ENCODE results near the gene ABTB2. TPM values are rescaled to one million over a fixed set of nuclear protein-coding genes. Genes with fewer than 3 reads are reported as not detected.

ABTB2 gene
- total RNA-seq, 6 donors from 2014 or later = 1.4 to 6.8 (median 4.7) TPM

DNA sequence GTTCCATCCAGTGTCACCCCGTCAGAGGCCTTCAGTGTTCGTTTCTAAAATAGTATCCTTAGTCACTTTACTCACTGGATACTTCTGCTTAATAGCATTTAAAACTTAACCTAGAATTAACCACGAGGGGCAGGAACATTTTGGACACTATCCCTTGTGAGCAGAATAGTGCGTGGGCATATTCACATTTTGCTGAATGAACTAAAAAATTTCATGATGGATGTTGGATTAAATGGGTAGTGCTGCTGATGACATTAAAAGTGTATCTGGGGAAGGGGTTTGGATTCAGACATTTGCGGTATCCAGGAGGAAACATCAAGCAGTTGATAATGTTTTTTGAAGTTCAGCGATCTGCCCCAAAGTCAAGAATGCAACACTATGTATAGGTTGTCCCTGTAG lies 253.1 kb downstream of the ABTB2 start:
- WGBS, 2 donors = 23 to 28% methylated on average over 6 of the region's 6 CpGs
- H3K27ac ChIP-seq = peak overlapping the region; percentile 92 to 97 (median 94)
- ATAC-seq (ENCODE audit: low FRiP score in 2 of 2) (no peak), DNase-seq (no peak)
- TF ChIP-seq, protein P1, sequence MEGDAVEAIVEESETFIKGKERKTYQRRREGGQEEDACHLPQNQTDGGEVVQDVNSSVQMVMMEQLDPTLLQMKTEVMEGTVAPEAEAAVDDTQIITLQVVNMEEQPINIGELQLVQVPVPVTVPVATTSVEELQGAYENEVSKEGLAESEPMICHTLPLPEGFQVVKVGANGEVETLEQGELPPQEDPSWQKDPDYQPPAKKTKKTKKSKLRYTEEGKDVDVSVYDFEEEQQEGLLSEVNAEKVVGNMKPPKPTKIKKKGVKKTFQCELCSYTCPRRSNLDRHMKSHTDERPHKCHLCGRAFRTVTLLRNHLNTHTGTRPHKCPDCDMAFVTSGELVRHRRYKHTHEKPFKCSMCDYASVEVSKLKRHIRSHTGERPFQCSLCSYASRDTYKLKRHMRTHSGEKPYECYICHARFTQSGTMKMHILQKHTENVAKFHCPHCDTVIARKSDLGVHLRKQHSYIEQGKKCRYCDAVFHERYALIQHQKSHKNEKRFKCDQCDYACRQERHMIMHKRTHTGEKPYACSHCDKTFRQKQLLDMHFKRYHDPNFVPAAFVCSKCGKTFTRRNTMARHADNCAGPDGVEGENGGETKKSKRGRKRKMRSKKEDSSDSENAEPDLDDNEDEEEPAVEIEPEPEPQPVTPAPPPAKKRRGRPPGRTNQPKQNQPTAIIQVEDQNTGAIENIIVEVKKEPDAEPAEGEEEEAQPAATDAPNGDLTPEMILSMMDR (IDR thresholded peaks at IDR 0.05) = no peak
- no peak for TF ChIP-seq POLR2AphosphoS5 (IDR thresholded peaks at IDR 0.05)
- TF ChIP-seq POLR2A (IDR thresholded peaks at IDR 0.05) = no peak
- no peak for TF ChIP-seq EP300 (IDR thresholded peaks at IDR 0.05)
- no peaks in the 10 kb centered on the region for H3K27me3 ChIP-seq
- H3K36me3 ChIP-seq = peaks cover 5 to 31% (median 12%) of the 10 kb centered on the region in 4 donors
- H3K4me1 ChIP-seq = peaks cover 16 to 30% (median 19%) of the 10 kb centered on the region in 4 donors
- H3K9me3 ChIP-seq = no peaks in the 10 kb centered on the region
- H3K4me3 ChIP-seq = peak overlapping the region in 3 of 4 donors; percentile 70 to 93 (median 80)

Small RNA genes within 50 kb of the gene (small RNA-seq; reads per million reads assigned to genes)
- 0 reads per million in 4 donors for gene AL035079.1
- gene RF00019 = 0 reads per million in 4 donors

Other genes starting within 250 kb of the ABTB2 start
- 100 to 1,000 TPM; 133 to 380 (median 185) TPM for gene CAT, start 80.9 kb upstream of the ABTB2 start, total RNA-seq
- gene ELF5, start 155.8 kb upstream of the ABTB2 start, total RNA-seq = 10 to 100 TPM in 2 of 6 donors, 1 to 10 TPM in 4; 1.2 to 29.3 (median 8.5) TPM

All from upper lobe of left lung (tissue), 6 donors.